H1 (cell line): ENCODE data around the gene FOXL2NB.

Experiments used
- CBX5 ChIP-seq: fragments of 300-800, 300-1000 bp; sonication (generic); IDR thresholded peaks from 2 replicates; pipeline ENCODE4 v1.7.1; 2016; ENCODE audit warnings: antibody characterized with exemption, low read length, low read depth
- EZH2 ChIP-seq: fragments of 200-600 bp; sonication (generic); IDR thresholded peaks from 2 replicates; pipeline ENCODE4 v1.7.1; 2012; ENCODE audit warnings: low read depth, mild to moderate bottlenecking, moderate library complexity, low read length, inconsistent platforms; ENCODE audit not compliant: severe bottlenecking
- GABPA ChIP-seq: IDR thresholded peaks from 2 replicates; pipeline ENCODE4 v1.6.1; 2011; ENCODE audit warnings: mild to moderate bottlenecking, low read length, moderate library complexity, borderline replicate concordance; ENCODE audit not compliant: insufficient read depth
- JUN ChIP-seq: IDR thresholded peaks from 2 replicates; pipeline ENCODE4 v1.6.1; 2011; ENCODE audit warnings: low read depth, mild to moderate bottlenecking, improper control_type of control experiment, low read length
- NANOG ChIP-seq: IDR thresholded peaks from 2 replicates; pipeline ENCODE4 v1.6.1; 2011; ENCODE audit warnings: low read length, low read depth, mild to moderate bottlenecking, inconsistent platforms; ENCODE audit not compliant: insufficient read depth, poor library complexity, severe bottlenecking
- POLR2A ChIP-seq, 2 experiments: IDR thresholded peaks; 1 replicate in 1 of 2; 2 replicates in 1 of 2; pipeline ENCODE4 v1.6.1; 2011; ENCODE audit warnings: low read depth in 2 of 2, low read length in 2 of 2, mild to moderate bottlenecking in 2 of 2; ENCODE audit errors: control extremely low read depth in 1 of 2
- POU5F1 ChIP-seq: IDR thresholded peaks from 2 replicates; pipeline ENCODE4 v1.6.1; 2011; ENCODE audit warnings: low read depth, mild to moderate bottlenecking, low read length, moderate library complexity
- RBBP5 ChIP-seq: IDR thresholded peaks from 2 replicates; pipeline ENCODE4 v1.7.1; 2012; ENCODE audit warnings: low read depth, mild to moderate bottlenecking, inconsistent platforms, low read length, moderate library complexity, borderline replicate concordance
- SRF ChIP-seq: IDR thresholded peaks from 2 replicates; pipeline ENCODE4 v1.6.1; 2011; ENCODE audit warnings: mild to moderate bottlenecking, low read depth, low read length, moderate library complexity
- SUZ12 ChIP-seq: fragments of 200-600 bp; sonication (generic); IDR thresholded peaks from 2 replicates; pipeline ENCODE4 v1.6.1; 2012; ENCODE audit warnings: mild to moderate bottlenecking, inconsistent platforms, low read length, moderate library complexity, mixed read lengths
- TBP ChIP-seq: IDR thresholded peaks from 2 replicates; pipeline ENCODE4 v1.6.1; 2011; ENCODE audit warnings: low read depth, low read length, improper control_type of control experiment
- TCF12 ChIP-seq: IDR thresholded peaks from 2 replicates; pipeline ENCODE4 v1.6.1; 2011; ENCODE audit warnings: low read depth, mild to moderate bottlenecking, low read length
- TF ChIP-seq, protein P1 (sequence below), 3 experiments: IDR thresholded peaks; 1 replicate in 2 of 3; 2 replicates in 1 of 3; pipeline versions ENCODE4 v1.5.1 to v1.6.1; 2011; ENCODE audit warnings: low read length in 3 of 3, mild to moderate bottlenecking in 3 of 3, inconsistent platforms in 2 of 3, low read depth in 1 of 3, moderate library complexity in 1 of 3; ENCODE audit not compliant: insufficient read depth in 1 of 3; ENCODE audit errors: control extremely low read depth in 1 of 3

GRCh38 chr3:138940446-138940845, 6.6 kb upstream of the FOXL2NB start:
- TF ChIP-seq, protein P1, sequence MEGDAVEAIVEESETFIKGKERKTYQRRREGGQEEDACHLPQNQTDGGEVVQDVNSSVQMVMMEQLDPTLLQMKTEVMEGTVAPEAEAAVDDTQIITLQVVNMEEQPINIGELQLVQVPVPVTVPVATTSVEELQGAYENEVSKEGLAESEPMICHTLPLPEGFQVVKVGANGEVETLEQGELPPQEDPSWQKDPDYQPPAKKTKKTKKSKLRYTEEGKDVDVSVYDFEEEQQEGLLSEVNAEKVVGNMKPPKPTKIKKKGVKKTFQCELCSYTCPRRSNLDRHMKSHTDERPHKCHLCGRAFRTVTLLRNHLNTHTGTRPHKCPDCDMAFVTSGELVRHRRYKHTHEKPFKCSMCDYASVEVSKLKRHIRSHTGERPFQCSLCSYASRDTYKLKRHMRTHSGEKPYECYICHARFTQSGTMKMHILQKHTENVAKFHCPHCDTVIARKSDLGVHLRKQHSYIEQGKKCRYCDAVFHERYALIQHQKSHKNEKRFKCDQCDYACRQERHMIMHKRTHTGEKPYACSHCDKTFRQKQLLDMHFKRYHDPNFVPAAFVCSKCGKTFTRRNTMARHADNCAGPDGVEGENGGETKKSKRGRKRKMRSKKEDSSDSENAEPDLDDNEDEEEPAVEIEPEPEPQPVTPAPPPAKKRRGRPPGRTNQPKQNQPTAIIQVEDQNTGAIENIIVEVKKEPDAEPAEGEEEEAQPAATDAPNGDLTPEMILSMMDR (IDR thresholded peaks at IDR 0.05; ENCODE audit: control extremely low read depth in 1 of 3, insufficient read depth in 1 of 3, low read depth in 1 of 3, low read length in 3 of 3) = no peak
- no peak for TF ChIP-seq SUZ12
- no peak for TF ChIP-seq TCF12
- TF ChIP-seq EZH2 = no peak
- no peak for TF ChIP-seq JUN
- no peak for TF ChIP-seq TBP
- no peak for TF ChIP-seq POLR2A (IDR thresholded peaks at IDR 0.05; ENCODE audit: control extremely low read depth in 1 of 2, low read depth in 2 of 2, low read length in 2 of 2)
- TF ChIP-seq CBX5 = no peak
- no peak for TF ChIP-seq POU5F1
- TF ChIP-seq GABPA = no peak
- no peak for TF ChIP-seq NANOG
- no peak for TF ChIP-seq SRF
- no peak for TF ChIP-seq RBBP5
